Stimulated activated naive CD8-positive, alpha-beta T cell treated with anti-CD3 and anti-CD28 coated beads, Interleukin-15, Interleukin-2, amounts not matched to agents 100 ng/mL and 50 ng/mL, for 24 hours (primary cell): Measurements from ENCODE around the gene OLFM1.
"Not testable (repeated sequence)": the region's sequence is repeated elsewhere in the genome, so short reads cannot be mapped to it uniquely, and the experiment has no call there.

ENCODE experiments used
- H3K27ac Mint-ChIP-seq: one replicate; pipeline ENCODE4 v1.8.0; 2021; ENCODE audit warnings: mild to moderate bottlenecking, mixed read lengths
- H3K27me3 Mint-ChIP-seq: one replicate; pipeline ENCODE4 v1.8.0; 2021; ENCODE audit warnings: mixed read lengths
- H3K36me3 Mint-ChIP-seq: one replicate; pipeline ENCODE4 v1.8.0; 2021; ENCODE audit warnings: low read depth, mixed read lengths
- H3K4me1 Mint-ChIP-seq: one replicate; pipeline ENCODE4 v1.8.0; 2021; ENCODE audit warnings: low read depth, mixed read lengths
- H3K4me3 Mint-ChIP-seq: one replicate; pipeline ENCODE4 v1.8.0; 2021; ENCODE audit warnings: mild to moderate bottlenecking, mixed read lengths
- H3K9me3 Mint-ChIP-seq: one replicate; pipeline ENCODE4 v1.8.0; 2021; ENCODE audit warnings: mixed read lengths

The OLFM1 gene

GRCh38 chr9:135111600-135111999 is 24.1 kb downstream of the OLFM1 start:
- peaks cover 30% of the 10 kb centered on the region for H3K27me3 Mint-ChIP-seq
- H3K36me3 Mint-ChIP-seq, H3K9me3 Mint-ChIP-seq, H3K4me1 Mint-ChIP-seq, H3K27ac Mint-ChIP-seq, H3K4me3 Mint-ChIP-seq: not testable (repeated sequence)

GRCh38 chr9:135116371-135116770 is 28.9 kb downstream of the OLFM1 start:
- no peaks in the 10 kb centered on the region for H3K4me1 Mint-ChIP-seq
- no peak overlapping the region for H3K27ac Mint-ChIP-seq
- no peaks in the 10 kb centered on the region for H3K27me3 Mint-ChIP-seq
- no peak overlapping the region for H3K4me3 Mint-ChIP-seq
- no peaks in the 10 kb centered on the region for H3K36me3 Mint-ChIP-seq
- H3K9me3 Mint-ChIP-seq: no peaks in the 10 kb centered on the region

- Mint-ChIP-seq H3K27me3 (no peaks in the 10 kb centered on the region), H3K4me1 (no peaks in the 10 kb centered on the region), H3K36me3 (no peaks in the 10 kb centered on the region), H3K4me3 (no peak overlapping the region), H3K27ac (no peak overlapping the region), H3K9me3 (no peaks in the 10 kb centered on the region)
Observed at GRCh38 chr9:135116881-135117280, 29.4 kb downstream of the OLFM1 start.

GRCh38 chr9:135117281-135117680 is 29.8 kb downstream of the OLFM1 start:
- Mint-ChIP-seq H3K4me3 (no peak overlapping the region), H3K4me1 (no peaks in the 10 kb centered on the region), H3K27me3 (no peaks in the 10 kb centered on the region), H3K36me3 (no peaks in the 10 kb centered on the region), H3K9me3 (no peaks in the 10 kb centered on the region), H3K27ac (no peak overlapping the region)

GRCh38 chr9:135119496-135120064 is 32.1 kb downstream of the OLFM1 start:
- Mint-ChIP-seq H3K9me3 (no peaks in the 10 kb centered on the region), H3K36me3 (no peaks in the 10 kb centered on the region), H3K4me3 (no peak overlapping the region), H3K27ac (no peak overlapping the region), H3K4me1 (no peaks in the 10 kb centered on the region), H3K27me3 (no peaks in the 10 kb centered on the region)

GRCh38 chr9:135120249-135120648 is 32.8 kb downstream of the OLFM1 start:
- Mint-ChIP-seq H3K4me1 (no peaks in the 10 kb centered on the region), H3K4me3 (no peak overlapping the region), H3K9me3 (no peaks in the 10 kb centered on the region), H3K36me3 (no peaks in the 10 kb centered on the region), H3K27ac (no peak overlapping the region), H3K27me3 (no peaks in the 10 kb centered on the region)

GRCh38 chr9:135122316-135122715 is 34.8 kb downstream of the OLFM1 start:
- Mint-ChIP-seq H3K9me3 (no peaks in the 10 kb centered on the region), H3K36me3 (no peaks in the 10 kb centered on the region), H3K27me3 (no peaks in the 10 kb centered on the region), H3K4me3 (no peak overlapping the region), H3K27ac (no peak overlapping the region), H3K4me1 (no peaks in the 10 kb centered on the region)

- Mint-ChIP-seq H3K4me1 (no peaks in the 10 kb centered on the region), H3K9me3 (no peaks in the 10 kb centered on the region), H3K27ac (no peak overlapping the region), H3K27me3 (no peaks in the 10 kb centered on the region), H3K36me3 (no peaks in the 10 kb centered on the region), H3K4me3 (no peak overlapping the region)
Observed at GRCh38 chr9:135123126-135123772, 35.8 kb downstream of the OLFM1 start.

- Mint-ChIP-seq H3K27ac (no peak overlapping the region), H3K9me3 (no peaks in the 10 kb centered on the region), H3K27me3 (no peaks in the 10 kb centered on the region), H3K4me3 (no peak overlapping the region), H3K36me3 (no peaks in the 10 kb centered on the region), H3K4me1 (no peaks in the 10 kb centered on the region)
Observed at GRCh38 chr9:135123773-135124134, 36.3 kb downstream of the OLFM1 start.

- Mint-ChIP-seq H3K27me3 (no peaks in the 10 kb centered on the region), H3K9me3 (peaks cover 4% of the 10 kb centered on the region), H3K36me3 (no peaks in the 10 kb centered on the region), H3K27ac (no peak overlapping the region), H3K4me3 (no peak overlapping the region), H3K4me1 (no peaks in the 10 kb centered on the region)
Observed at GRCh38 chr9:135126451-135127187, 39.2 kb downstream of the OLFM1 start.

- no peak overlapping the region for H3K27ac Mint-ChIP-seq
- no peak overlapping the region for H3K4me3 Mint-ChIP-seq
- H3K4me1 Mint-ChIP-seq: no peaks in the 10 kb centered on the region
- no peaks in the 10 kb centered on the region for H3K36me3 Mint-ChIP-seq
- peaks cover 3% of the 10 kb centered on the region for H3K27me3 Mint-ChIP-seq
- peaks cover 4% of the 10 kb centered on the region for H3K9me3 Mint-ChIP-seq
Observed at GRCh38 chr9:135127718-135128670, 40.5 kb downstream of the OLFM1 start.

- H3K4me1 Mint-ChIP-seq: no peaks in the 10 kb centered on the region
- H3K27me3 Mint-ChIP-seq: peaks cover 4% of the 10 kb centered on the region
- no peak overlapping the region for H3K27ac Mint-ChIP-seq
- H3K36me3 Mint-ChIP-seq: no peaks in the 10 kb centered on the region
- peaks cover 4% of the 10 kb centered on the region for H3K9me3 Mint-ChIP-seq
- no peak overlapping the region for H3K4me3 Mint-ChIP-seq
Observed at GRCh38 chr9:135129137-135129695, 41.7 kb downstream of the OLFM1 start.

GRCh38 chr9:135130207-135130976 is 42.9 kb downstream of the OLFM1 start:
- H3K27ac Mint-ChIP-seq: no peak overlapping the region
- H3K36me3 Mint-ChIP-seq: no peaks in the 10 kb centered on the region
- peaks cover 4% of the 10 kb centered on the region for H3K27me3 Mint-ChIP-seq
- no peaks in the 10 kb centered on the region for H3K4me1 Mint-ChIP-seq
- no peak overlapping the region for H3K4me3 Mint-ChIP-seq
- H3K9me3 Mint-ChIP-seq: peaks cover 4% of the 10 kb centered on the region

GRCh38 chr9:135131488-135131887 is 44.0 kb downstream of the OLFM1 start:
- H3K27ac Mint-ChIP-seq: no peak overlapping the region
- H3K9me3 Mint-ChIP-seq: peaks cover 4% of the 10 kb centered on the region
- no peak overlapping the region for H3K4me3 Mint-ChIP-seq
- H3K27me3 Mint-ChIP-seq: peaks cover 4% of the 10 kb centered on the region
- H3K36me3 Mint-ChIP-seq: no peaks in the 10 kb centered on the region
- no peaks in the 10 kb centered on the region for H3K4me1 Mint-ChIP-seq
